Lung (tissue), 12 donors: Measurements from ENCODE around the gene NSFL1C. TPM values are rescaled to one million over a fixed set of nuclear protein-coding genes. Genes with fewer than 3 reads are reported as not detected.
A peak's percentile ranks its signal among the peaks of the same experiment; 100 is the strongest.

Source experiments
- ATAC-seq: fragments of 200-7000 bp; cut with Tn5 transposase; one replicate; pipeline ENCODE4 v1.9.1; 2020; ENCODE audit warnings: moderate number of reproducible peaks; ENCODE audit not compliant: insufficient read depth, low FRiP score
- DNase-seq, 3 donors: peaks; one replicate each; pipeline ENCODE4 v3.0.0-alpha.2; 2013 to 2017
- H3K27ac ChIP-seq, 2 donors: one replicate each; pipeline ENCODE4 v1.5.1; 2013; ENCODE audit warnings: mild to moderate bottlenecking in 2 of 2, moderate library complexity in 2 of 2, control low read depth in 1 of 2, inconsistent platforms in 1 of 2, low read depth in 1 of 2, low read length in 1 of 2
- H3K27me3 ChIP-seq, 3 donors: one replicate each; pipeline ENCODE4 v1.5.1; 2013; ENCODE audit warnings: low read length in 2 of 3; ENCODE audit not compliant: control insufficient read depth in 3 of 3, insufficient read depth in 3 of 3
- H3K36me3 ChIP-seq, 4 donors: one replicate each; pipeline ENCODE4 v1.5.1; 2013; ENCODE audit warnings: low read length in 4 of 4, mild to moderate bottlenecking in 1 of 4, moderate library complexity in 1 of 4; ENCODE audit not compliant: control insufficient read depth in 4 of 4, insufficient read depth in 4 of 4
- H3K4me1 ChIP-seq, 5 donors: one replicate each; pipeline ENCODE4 v1.5.1; 2013; ENCODE audit warnings: low read length in 5 of 5, mild to moderate bottlenecking in 2 of 5, moderate library complexity in 1 of 5; ENCODE audit not compliant: control insufficient read depth in 5 of 5, insufficient read depth in 5 of 5
- H3K4me3 ChIP-seq: one replicate; pipeline ENCODE4 v1.5.1; 2013; ENCODE audit warnings: mild to moderate bottlenecking, control low read depth, moderate library complexity
- H3K9ac ChIP-seq, 2 donors: one replicate each; pipeline ENCODE4 v1.5.1; 2013; ENCODE audit warnings: low read length in 2 of 2, control low read depth in 1 of 2; ENCODE audit not compliant: insufficient read depth in 1 of 2
- H3K9me3 ChIP-seq, 4 donors: one replicate each; pipeline ENCODE4 v1.5.1; 2013; ENCODE audit warnings: low read length in 3 of 4, mild to moderate bottlenecking in 1 of 4, moderate library complexity in 1 of 4; ENCODE audit not compliant: control insufficient read depth in 4 of 4, insufficient read depth in 3 of 4
- CTCF ChIP-seq: IDR thresholded peaks from 2 replicates; pipeline ENCODE4 v1.5.1; 2012; ENCODE audit warnings: mild to moderate bottlenecking; ENCODE audit errors: control extremely low read depth, extremely low read depth
- WGBS, 2 donors: extraction: QIAGEN DNeasy Blood & Tissue Kit; methylation state at CpG; one replicate each; pipeline ENCODE4 v1.1.7; 2013; 5-methylcytosine and 5-hydroxymethylcytosine counted together
- polyA plus RNA-seq, 2 donors: library from polyadenylated mRNA; stranded (reverse); fragments of 200-250 nt; gene quantifications; one replicate each; pipeline ENCODE4 v1.2.1, GENCODE V29; 2013
- total RNA-seq, 2 donors: library from RNA; depleted of rRNA in 1 of 2; stranded (reverse); fragments of >200 nt in 1 of 2; gene quantifications; one replicate each; pipeline ENCODE4 v1.2.1, GENCODE V29; 2014 to 2021
- donor health status: control.
- donor health status: control.
- donor health status: Bipolar disorder and iron deficiency.
- donor health status: healthy.
- donor health status: DM: yes; HTN: yes; CAD: no.

NSFL1C gene
- total and polyA plus RNA-seq, 4 donors = 39.0 to 84.8 (median 53.1) TPM

- no peak overlapping the region for H3K4me3 ChIP-seq
- no peak overlapping the region for H3K9ac ChIP-seq
- no peak for TF ChIP-seq CTCF
- DNase-seq (peak in 1 of 3 donors; percentile 9), ATAC-seq (no peak)
- H3K27me3 ChIP-seq = no peaks in the 10 kb centered on the region
- 45 to 54% methylated on average over 3 of the region's 3 CpGs for WGBS, 2 donors
- H3K4me1 ChIP-seq = peaks cover 0 to 5% (median 0%) of the 10 kb centered on the region in 5 donors
- H3K9me3 ChIP-seq = no peaks in the 10 kb centered on the region
- no peak overlapping the region for H3K27ac ChIP-seq
- H3K36me3 ChIP-seq = no peaks in the 10 kb centered on the region
These were observed 39.1 kb downstream of the NSFL1C start for GRCh38 chr20:1427457-1428054.

GRCh38 chr20:1426231-1426849 lies 40.3 kb downstream of the NSFL1C start:
- ATAC-seq (no peak), DNase-seq (no peak)
- peaks cover 0 to 3% (median 0%) of the 10 kb centered on the region in 4 donors for H3K9me3 ChIP-seq
- H3K4me1 ChIP-seq = peaks cover 0 to 5% (median 0%) of the 10 kb centered on the region in 5 donors
- TF ChIP-seq CTCF = no peak
- no peaks in the 10 kb centered on the region for H3K27me3 ChIP-seq
- H3K9ac ChIP-seq = no peak overlapping the region
- H3K36me3 ChIP-seq = no peaks in the 10 kb centered on the region
- no peak overlapping the region for H3K27ac ChIP-seq
- 73 to 75% methylated on average over 4 of the region's 4 CpGs for WGBS, 2 donors
- no peak overlapping the region for H3K4me3 ChIP-seq

GRCh38 chr20:1424336-1424735 lies 42.3 kb downstream of the NSFL1C start:
- TF ChIP-seq CTCF = no peak
- no peak for ATAC-seq
- H3K36me3 ChIP-seq = no peaks in the 10 kb centered on the region
- H3K4me3 ChIP-seq = no peak overlapping the region
- H3K9me3 ChIP-seq = peaks cover 0 to 5% (median 2%) of the 10 kb centered on the region in 4 donors
- no peaks in the 10 kb centered on the region for H3K27me3 ChIP-seq
- WGBS, 2 donors = 73 to 78% methylated on average over 1 of the region's 1 CpG
- peaks cover 0 to 5% (median 0%) of the 10 kb centered on the region in 5 donors for H3K4me1 ChIP-seq
- H3K9ac ChIP-seq = no peak overlapping the region
- H3K27ac ChIP-seq = no peak overlapping the region
- DNase-seq = no peak
